ENCODE measurements around the gene ST7.

DNA sequence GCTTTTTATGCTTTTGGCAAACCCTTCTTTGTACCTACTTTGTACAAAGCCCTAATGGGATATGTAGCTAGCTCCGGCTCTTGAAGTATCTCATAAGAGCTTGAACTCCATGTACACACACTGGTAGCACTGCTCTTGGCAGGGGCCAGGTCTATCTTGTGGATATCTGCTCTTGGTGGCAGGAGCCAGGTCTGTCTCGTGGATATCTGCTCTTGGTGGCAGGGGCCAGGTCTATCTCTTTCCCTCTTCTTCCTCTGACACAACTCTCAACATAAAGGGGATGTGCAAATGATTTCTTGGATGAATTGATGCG lies 277.7 kb downstream of the ST7 start:
- TF ChIP-seq RAD21 (IDR thresholded peaks at IDR 0.05 in 1 of 2, conservative IDR thresholded peaks at IDR 0.05 in 1 of 2; ENCODE audit: low read depth in 2 of 2, low read length in 2 of 2) (no peak), JUND (IDR thresholded peaks at IDR 0.05; ENCODE audit: low read length) (no peak), EZH2 (IDR thresholded peaks at IDR 0.05; ENCODE audit: low read depth, low read length, severe bottlenecking) (no peak), YY1 (IDR thresholded peaks at IDR 0.05; ENCODE audit: low read depth, low read length) (no peak), POLR2A (IDR thresholded peaks at IDR 0.05; ENCODE audit: control extremely low read depth in 1 of 2, low read depth in 2 of 2, low read length in 2 of 2) (no peak), MAX (IDR thresholded peaks at IDR 0.05) (no peak), SIN3A (conservative IDR thresholded peaks at IDR 0.05 in 1 of 2, IDR thresholded peaks at IDR 0.05 in 1 of 2; ENCODE audit: low read depth in 1 of 2, low read length in 2 of 2) (no peak), BCL11A (IDR thresholded peaks at IDR 0.05; ENCODE audit: low read depth in 2 of 2, low read length in 2 of 2) (no peak), CBX8 (IDR thresholded peaks at IDR 0.05; ENCODE audit: borderline replicate concordance, low read depth, low read length) (no peak), SIX5 (IDR thresholded peaks at IDR 0.05; ENCODE audit: low read depth, low read length) (no peak)
- TF ChIP-seq, protein P1, sequence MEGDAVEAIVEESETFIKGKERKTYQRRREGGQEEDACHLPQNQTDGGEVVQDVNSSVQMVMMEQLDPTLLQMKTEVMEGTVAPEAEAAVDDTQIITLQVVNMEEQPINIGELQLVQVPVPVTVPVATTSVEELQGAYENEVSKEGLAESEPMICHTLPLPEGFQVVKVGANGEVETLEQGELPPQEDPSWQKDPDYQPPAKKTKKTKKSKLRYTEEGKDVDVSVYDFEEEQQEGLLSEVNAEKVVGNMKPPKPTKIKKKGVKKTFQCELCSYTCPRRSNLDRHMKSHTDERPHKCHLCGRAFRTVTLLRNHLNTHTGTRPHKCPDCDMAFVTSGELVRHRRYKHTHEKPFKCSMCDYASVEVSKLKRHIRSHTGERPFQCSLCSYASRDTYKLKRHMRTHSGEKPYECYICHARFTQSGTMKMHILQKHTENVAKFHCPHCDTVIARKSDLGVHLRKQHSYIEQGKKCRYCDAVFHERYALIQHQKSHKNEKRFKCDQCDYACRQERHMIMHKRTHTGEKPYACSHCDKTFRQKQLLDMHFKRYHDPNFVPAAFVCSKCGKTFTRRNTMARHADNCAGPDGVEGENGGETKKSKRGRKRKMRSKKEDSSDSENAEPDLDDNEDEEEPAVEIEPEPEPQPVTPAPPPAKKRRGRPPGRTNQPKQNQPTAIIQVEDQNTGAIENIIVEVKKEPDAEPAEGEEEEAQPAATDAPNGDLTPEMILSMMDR (IDR thresholded peaks at IDR 0.05; ENCODE audit: control extremely low read depth in 1 of 3, insufficient read depth in 1 of 3, low read depth in 1 of 3, low read length in 3 of 3): no peak

Measured in H1 (cell line).